ENCODE data around the gene STX8.

The STX8 gene

DNA sequence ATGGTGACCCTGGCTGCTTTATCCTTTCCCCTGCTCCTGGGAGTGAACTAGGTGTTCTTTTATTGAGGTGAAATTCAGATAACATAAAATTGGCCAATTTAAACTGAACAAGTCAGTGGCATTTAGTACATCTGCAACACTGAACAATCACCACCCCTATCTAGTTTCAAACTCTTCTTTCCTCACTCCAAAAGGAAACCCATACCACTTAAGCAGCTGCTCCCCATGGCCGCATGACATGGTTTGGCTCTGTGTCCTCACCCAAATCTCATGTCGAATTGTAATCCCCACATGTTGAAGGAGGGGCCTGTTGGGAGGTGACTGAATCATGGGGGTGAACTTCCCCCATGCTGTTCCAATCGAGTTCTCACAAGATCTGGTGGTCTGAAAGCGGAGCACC lies 154.1 kb downstream of the STX8 start:
- FAIRE-seq = peak; percentile 47
- DNase-seq (ENCODE audit: insufficient read length, low spot score) = no peak
- TF ChIP-seq POLR2AphosphoS5 (IDR thresholded peaks at IDR 0.05; ENCODE audit: low read depth, low read length) = no peak
- no peak for TF ChIP-seq POLR2A (IDR thresholded peaks at IDR 0.05; ENCODE audit: low read depth, low read length)
- no peak for TF ChIP-seq SPI1 (IDR thresholded peaks at IDR 0.05; ENCODE audit: low read depth, low read length)
- TF ChIP-seq TAF1 (IDR thresholded peaks at IDR 0.05; ENCODE audit: low read depth, low read length) = no peak
- TF ChIP-seq PAX5 (IDR thresholded peaks at IDR 0.05; ENCODE audit: insufficient read depth, low read length, severe bottlenecking) = no peak
- no peak for TF ChIP-seq POU2F2 (IDR thresholded peaks at IDR 0.05; ENCODE audit: low read depth, low read length)

DNA sequence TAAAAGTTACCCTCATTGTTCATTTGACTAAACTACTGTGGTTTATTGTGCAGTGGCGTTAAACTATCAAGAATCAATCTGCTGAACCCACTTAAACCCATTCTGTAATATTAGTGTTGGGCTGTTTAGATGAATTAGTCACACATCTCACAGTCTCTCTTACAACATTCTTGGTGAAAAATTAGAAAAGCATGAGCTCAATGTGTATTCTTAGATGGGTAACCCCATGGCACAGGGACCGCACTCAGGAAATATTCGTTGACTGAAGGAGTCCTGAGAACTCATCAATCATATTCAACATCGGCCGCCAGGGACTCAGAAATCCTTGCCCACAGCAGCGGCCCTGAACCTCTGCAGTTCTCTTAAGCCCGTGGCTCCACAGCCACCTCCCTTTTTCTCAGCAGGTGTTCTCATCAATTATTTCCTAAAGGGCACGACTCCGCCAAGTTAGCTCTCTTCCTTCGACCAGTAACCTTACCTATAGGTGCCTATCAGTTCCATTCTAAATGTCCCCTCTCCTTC lies 155.6 kb downstream of the STX8 start:
- no peak for FAIRE-seq
- TF ChIP-seq POLR2AphosphoS5 (IDR thresholded peaks at IDR 0.05; ENCODE audit: low read depth, low read length) = no peak
- TF ChIP-seq POLR2A (IDR thresholded peaks at IDR 0.05; ENCODE audit: low read depth, low read length) = no peak
- TF ChIP-seq SPI1 (IDR thresholded peaks at IDR 0.05; ENCODE audit: low read depth, low read length) = no peak
- no peak for TF ChIP-seq POU2F2 (IDR thresholded peaks at IDR 0.05; ENCODE audit: low read depth, low read length)
- TF ChIP-seq PAX5 (IDR thresholded peaks at IDR 0.05; ENCODE audit: insufficient read depth, low read length, severe bottlenecking) = no peak
- no peak for TF ChIP-seq TAF1 (IDR thresholded peaks at IDR 0.05; ENCODE audit: low read depth, low read length)
- no peak for DNase-seq (ENCODE audit: insufficient read length, low spot score)

DNA sequence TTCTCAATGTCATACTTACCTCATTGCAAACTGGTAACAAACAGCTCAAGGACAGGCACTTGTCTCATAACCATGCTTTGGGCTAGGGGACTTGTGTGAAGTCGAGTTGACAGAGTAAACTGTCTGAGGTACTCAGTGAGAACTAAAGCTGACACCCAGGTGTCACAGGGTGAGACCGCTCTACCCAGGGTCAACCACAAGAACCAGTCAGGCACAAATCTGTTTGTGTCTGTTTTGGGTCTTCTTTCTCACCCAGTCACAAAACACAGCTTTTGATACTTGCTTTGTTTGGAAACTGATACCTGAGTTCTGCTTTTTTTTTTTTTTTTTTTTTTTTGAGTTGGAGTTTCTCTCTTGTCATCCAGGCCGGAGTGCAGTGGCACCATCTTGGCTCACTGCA lies 161.1 kb downstream of the STX8 start:
- FAIRE-seq = peak; percentile 92

GRCh38 chr17:9410737-9411136 lies 164.9 kb downstream of the STX8 start:
- no peak for FAIRE-seq
- no peak for TF ChIP-seq POU2F2 (IDR thresholded peaks at IDR 0.05; ENCODE audit: low read depth, low read length)
- no peak for TF ChIP-seq PAX5 (IDR thresholded peaks at IDR 0.05; ENCODE audit: insufficient read depth, low read length, severe bottlenecking)
- no peak for TF ChIP-seq TAF1 (IDR thresholded peaks at IDR 0.05; ENCODE audit: low read depth, low read length)
- TF ChIP-seq SPI1 (IDR thresholded peaks at IDR 0.05; ENCODE audit: low read depth, low read length) = no peak
- TF ChIP-seq POLR2AphosphoS5 (IDR thresholded peaks at IDR 0.05; ENCODE audit: low read depth, low read length) = no peak
- TF ChIP-seq POLR2A (IDR thresholded peaks at IDR 0.05; ENCODE audit: low read depth, low read length) = no peak
- no peak for DNase-seq (ENCODE audit: insufficient read length, low spot score)

More for the DNA sequence above, 161.1 kb downstream of the STX8 start:
- peak; percentile 55 for DNase-seq (ENCODE audit: insufficient read length, low spot score)
- TF ChIP-seq POLR2A (IDR thresholded peaks at IDR 0.05; ENCODE audit: low read depth, low read length) (no peak), SPI1 (IDR thresholded peaks at IDR 0.05; ENCODE audit: low read depth, low read length) (peak; percentile 70), PAX5 (IDR thresholded peaks at IDR 0.05; ENCODE audit: insufficient read depth, low read length, severe bottlenecking) (peak; percentile 27), TAF1 (IDR thresholded peaks at IDR 0.05; ENCODE audit: low read depth, low read length) (no peak), POLR2AphosphoS5 (IDR thresholded peaks at IDR 0.05; ENCODE audit: low read depth, low read length) (no peak), POU2F2 (IDR thresholded peaks at IDR 0.05; ENCODE audit: low read depth, low read length) (no peak)

GRCh38 chr17:9410301-9410700 lies 165.3 kb downstream of the STX8 start:
- FAIRE-seq = no peak
- no peak for DNase-seq (ENCODE audit: insufficient read length, low spot score)
- no peak for TF ChIP-seq POLR2A (IDR thresholded peaks at IDR 0.05; ENCODE audit: low read depth, low read length)
- TF ChIP-seq PAX5 (IDR thresholded peaks at IDR 0.05; ENCODE audit: insufficient read depth, low read length, severe bottlenecking) = no peak
- no peak for TF ChIP-seq SPI1 (IDR thresholded peaks at IDR 0.05; ENCODE audit: low read depth, low read length)
- no peak for TF ChIP-seq POU2F2 (IDR thresholded peaks at IDR 0.05; ENCODE audit: low read depth, low read length)
- TF ChIP-seq POLR2AphosphoS5 (IDR thresholded peaks at IDR 0.05; ENCODE audit: low read depth, low read length) = no peak
- TF ChIP-seq TAF1 (IDR thresholded peaks at IDR 0.05; ENCODE audit: low read depth, low read length) = no peak

- no peak for FAIRE-seq
- no peak for TF ChIP-seq POU2F2 (IDR thresholded peaks at IDR 0.05; ENCODE audit: low read depth, low read length)
- TF ChIP-seq PAX5 (IDR thresholded peaks at IDR 0.05; ENCODE audit: insufficient read depth, low read length, severe bottlenecking) = no peak
- TF ChIP-seq POLR2AphosphoS5 (IDR thresholded peaks at IDR 0.05; ENCODE audit: low read depth, low read length) = no peak
- no peak for TF ChIP-seq TAF1 (IDR thresholded peaks at IDR 0.05; ENCODE audit: low read depth, low read length)
- no peak for TF ChIP-seq SPI1 (IDR thresholded peaks at IDR 0.05; ENCODE audit: low read depth, low read length)
- no peak for TF ChIP-seq POLR2A (IDR thresholded peaks at IDR 0.05; ENCODE audit: low read depth, low read length)
These were observed 165.7 kb downstream of the STX8 start for GRCh38 chr17:9409878-9410277.

GRCh38 chr17:9408868-9409829 lies 166.5 kb downstream of the STX8 start:
- no peak for FAIRE-seq
- TF ChIP-seq PAX5 (IDR thresholded peaks at IDR 0.05; ENCODE audit: insufficient read depth, low read length, severe bottlenecking) (no peak), POU2F2 (IDR thresholded peaks at IDR 0.05; ENCODE audit: low read depth, low read length) (no peak), TAF1 (IDR thresholded peaks at IDR 0.05; ENCODE audit: low read depth, low read length) (no peak), SPI1 (IDR thresholded peaks at IDR 0.05; ENCODE audit: low read depth, low read length) (no peak), POLR2A (IDR thresholded peaks at IDR 0.05; ENCODE audit: low read depth, low read length) (no peak), POLR2AphosphoS5 (IDR thresholded peaks at IDR 0.05; ENCODE audit: low read depth, low read length) (no peak)
- no peak for DNase-seq (ENCODE audit: insufficient read length, low spot score)

More at GRCh38 chr17:9409878-9410277, 165.7 kb downstream of the STX8 start:
- DNase-seq (ENCODE audit: insufficient read length, low spot score) = no peak

- DNase-seq (ENCODE audit: insufficient read length, low spot score) (no peak), FAIRE-seq (no peak)
- TF ChIP-seq POLR2A (IDR thresholded peaks at IDR 0.05; ENCODE audit: low read depth, low read length) = no peak
These were observed 167.2 kb downstream of the STX8 start for GRCh38 chr17:9408381-9408780.

GRCh38 chr17:9406046-9406606 lies 169.5 kb downstream of the STX8 start:
- no peak for TF ChIP-seq POLR2AphosphoS5 (IDR thresholded peaks at IDR 0.05; ENCODE audit: low read depth, low read length)
- no peak for TF ChIP-seq POU2F2 (IDR thresholded peaks at IDR 0.05; ENCODE audit: low read depth, low read length)
- no peak for TF ChIP-seq SPI1 (IDR thresholded peaks at IDR 0.05; ENCODE audit: low read depth, low read length)
- TF ChIP-seq TAF1 (IDR thresholded peaks at IDR 0.05; ENCODE audit: low read depth, low read length) = no peak
- no peak for TF ChIP-seq PAX5 (IDR thresholded peaks at IDR 0.05; ENCODE audit: insufficient read depth, low read length, severe bottlenecking)
- TF ChIP-seq POLR2A (IDR thresholded peaks at IDR 0.05; ENCODE audit: low read depth, low read length) = no peak
- FAIRE-seq = no peak

More at GRCh38 chr17:9406046-9406606, 169.5 kb downstream of the STX8 start:
- no peak for DNase-seq (ENCODE audit: insufficient read length, low spot score)

Measured in GM12891 (cell line).